Mesangial cell (primary cell): ENCODE measurements around the gene SAP130. TPM values are rescaled to one million over a fixed set of nuclear protein-coding genes. Genes with fewer than 3 reads are reported as not detected.

Experiments used
- total RNA-seq: library from RNA; depleted of rRNA; stranded (reverse); fragments of >200 nt; gene quantifications from 2 replicates; pipeline ENCODE4 v1.2.3, GENCODE V29; 2015

The SAP130 gene
- total RNA-seq = 11.2 and 18.1 TPM in 2 replicates

DNA sequence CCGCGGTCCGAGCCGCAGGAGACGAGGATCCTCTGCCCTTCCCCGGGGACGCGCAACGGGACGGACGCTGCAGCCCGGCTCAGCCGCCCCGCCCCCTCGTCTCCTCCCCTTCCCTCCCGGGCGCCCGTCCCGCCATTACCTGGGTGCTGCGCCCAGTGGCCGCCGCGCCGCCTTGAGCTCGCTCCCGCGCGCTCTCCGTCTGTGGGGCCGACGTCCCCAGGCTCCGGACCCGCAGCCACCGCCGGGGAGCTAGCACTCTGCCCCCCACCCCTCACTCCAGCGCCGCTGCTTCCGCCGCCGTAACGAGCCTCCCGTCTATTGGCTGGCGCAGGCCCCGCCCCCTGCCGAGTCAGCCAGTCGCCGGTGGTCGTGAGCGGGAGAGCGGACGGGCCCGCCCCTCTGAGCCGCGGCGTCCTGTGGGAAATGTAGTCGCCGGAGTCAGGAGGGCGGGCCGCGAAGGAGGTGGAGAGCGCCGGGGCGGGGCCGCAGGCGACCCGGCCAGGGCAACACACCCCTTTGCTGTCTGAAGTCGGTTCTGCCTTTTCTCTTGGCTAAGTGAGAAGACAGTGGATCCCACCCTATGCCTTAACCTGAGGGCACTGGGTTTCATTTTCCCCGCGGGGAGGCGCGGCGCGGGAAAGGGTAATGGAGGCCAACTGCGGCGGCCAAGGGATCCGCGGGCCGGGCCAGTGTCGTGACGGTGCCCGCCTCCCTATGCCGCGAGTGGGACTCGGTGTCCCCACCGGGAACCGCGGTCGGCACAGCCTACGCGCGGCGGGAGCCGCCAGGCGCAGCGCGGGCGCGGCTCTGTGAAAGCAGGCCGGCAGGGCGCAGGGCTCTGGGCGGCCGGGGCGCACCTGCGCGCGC, at the start of gene SAP130:
Gene SAP130, minus strand, starts transcription at position 259 of the 867 bp plus-strand sequence. CDS start 1,767 bp downstream, outside the sequence.

Other genes with a start within 250 kb of the SAP130 start
- 14.5 and 14.6 TPM in 2 replicates for gene WDR33, start 216.9 kb downstream of the SAP130 start, total RNA-seq
- 12.2 and 21.3 TPM in 2 replicates for gene POLR2D, start 169.9 kb downstream of the SAP130 start, total RNA-seq
- gene AMMECR1L, start 142.1 kb downstream of the SAP130 start, total RNA-seq = 11.1 and 15.3 TPM in 2 replicates
- 32.7 and 40.2 TPM in 2 replicates for gene UGGT1, start 63.1 kb upstream of the SAP130 start, total RNA-seq